ENCODE measurements around the gene ZMIZ1. TPM values are rescaled to one million over a fixed set of nuclear protein-coding genes. Genes with fewer than 3 reads are reported as not detected.
A peak's percentile ranks its signal among the peaks of the same experiment; 100 is the strongest.

ZMIZ1 gene
- total RNA-seq, 4 donors from 2014 or later = 22.7 to 37.5 (median 31.7) TPM

- TF ChIP-seq CTCF (IDR thresholded peaks at IDR 0.05 in 4 of 5, conservative IDR thresholded peaks at IDR 0.05 in 1 of 5) (no peak), POLR2A (IDR thresholded peaks at IDR 0.05) (no peak)
- H3K4me1 ChIP-seq = peaks cover 90 to 96% of the 10 kb centered on the region in 2 donors
- H3K4me3 ChIP-seq = no peak overlapping the region
- DNase-seq (no peak), ATAC-seq (no peak)
- no peaks in the 10 kb centered on the region for H3K36me3 ChIP-seq
- H3K9me3 ChIP-seq = no peaks in the 10 kb centered on the region
- no peaks in the 10 kb centered on the region for H3K27me3 ChIP-seq
- intact Hi-C loops (cut with DNase I; ENCODE audit: low total_unique reads) (no loop called here), in situ Hi-C loops (cut with MboI; ENCODE audit: low sequenced_read_pairs in 4 of 4) (loop anchor here in 2 of 4 donors (5.0 to 25.0 kb wide), 3 partner anchors 69 to 1041 kb away; partner anchors contain the start of genes POLR3A (in 1 of the 2), RPS24 (in 1 of the 2) and ZCCHC24 (in 1 of the 2))
- H3K27ac ChIP-seq = peak overlapping the region; percentile 90 to 95 (median 94)
Observed at GRCh38 chr10:79078367-79079053, 9.7 kb downstream of the ZMIZ1 start.

GRCh38 chr10:79079054-79079397 is 10.3 kb downstream of the ZMIZ1 start:
- no peaks in the 10 kb centered on the region for H3K9me3 ChIP-seq
- TF ChIP-seq POLR2A (IDR thresholded peaks at IDR 0.05) = no peak
- no peak for TF ChIP-seq CTCF (IDR thresholded peaks at IDR 0.05 in 4 of 5, conservative IDR thresholded peaks at IDR 0.05 in 1 of 5)
- H3K27me3 ChIP-seq = no peaks in the 10 kb centered on the region
- no peak for DNase-seq
- ATAC-seq = no peak
- H3K4me3 ChIP-seq = no peak overlapping the region
- peaks cover 90 to 96% of the 10 kb centered on the region in 2 donors for H3K4me1 ChIP-seq
- in situ Hi-C loops (cut with MboI; ENCODE audit: low sequenced_read_pairs in 4 of 4) = loop anchor here in 2 of 4 donors (5.0 to 25.0 kb wide), 3 partner anchors 68 to 1042 kb away; partner anchors contain the start of genes POLR3A (in 1 of the 2), RPS24 (in 1 of the 2) and ZCCHC24 (in 1 of the 2)
- H3K36me3 ChIP-seq = no peaks in the 10 kb centered on the region
- peak overlapping the region; percentile 90 to 95 (median 94) for H3K27ac ChIP-seq
- intact Hi-C loops (cut with DNase I; ENCODE audit: low total_unique reads) = no loop called here

GRCh38 chr10:79079490-79080355 is 11.0 kb downstream of the ZMIZ1 start:
- Histone ChIP-seq H3K27me3 (no peaks in the 10 kb centered on the region), H3K4me1 (peaks cover 90 to 96% of the 10 kb centered on the region in 2 donors), H3K27ac (peak overlapping the region; percentile 90 to 95 (median 94)), H3K4me3 (no peak overlapping the region), H3K9me3 (no peaks in the 10 kb centered on the region), H3K36me3 (no peaks in the 10 kb centered on the region)
- in situ Hi-C loops (cut with MboI; ENCODE audit: low sequenced_read_pairs in 4 of 4) = loop anchor here in 2 of 4 donors (5.0 to 25.0 kb wide), 4 partner anchors 68 to 1042 kb away; partner anchors contain the start of genes POLR3A (in 1 of the 2), RPS24 (in 1 of the 2) and ZCCHC24 (in 1 of the 2)
- intact Hi-C loops (cut with DNase I; ENCODE audit: low total_unique reads) = loop anchor here (2.0 to 5.0 kb wide), 3 partner anchors 33 to 193 kb away; no protein-coding TSS in a partner anchor
- DNase-seq = peak; percentile 78 to 87
- TF ChIP-seq POLR2A (IDR thresholded peaks at IDR 0.05) (peak in 1 of 2 donors; percentile 27), CTCF (IDR thresholded peaks at IDR 0.05 in 4 of 5, conservative IDR thresholded peaks at IDR 0.05 in 1 of 5) (no peak)
- ATAC-seq = peak; percentile 49 to 57

- TF ChIP-seq POLR2A (IDR thresholded peaks at IDR 0.05) = peak in 1 of 2 donors; percentile 37
- peak in 1 of 5 experiments; percentile 15 for TF ChIP-seq CTCF (IDR thresholded peaks at IDR 0.05 in 4 of 5, conservative IDR thresholded peaks at IDR 0.05 in 1 of 5)
- intact Hi-C loops (cut with DNase I; ENCODE audit: low total_unique reads) (loop anchor here (2.0 to 5.0 kb wide), 3 partner anchors 31 to 191 kb away; no protein-coding TSS in a partner anchor), in situ Hi-C loops (cut with MboI; ENCODE audit: low sequenced_read_pairs in 4 of 4) (loop anchor here in 2 of 4 donors (10.0 to 25.0 kb wide), 3 partner anchors 73 to 1044 kb away; partner anchors contain the start of genes POLR3A (in 1 of the 2), RPS24 (in 1 of the 2) and ZCCHC24 (in 1 of the 2))
- Histone ChIP-seq H3K36me3 (no peaks in the 10 kb centered on the region), H3K4me3 (no peak overlapping the region), H3K4me1 (peaks cover 87 to 96% of the 10 kb centered on the region in 2 donors), H3K9me3 (no peaks in the 10 kb centered on the region), H3K27me3 (no peaks in the 10 kb centered on the region), H3K27ac (peak overlapping the region; percentile 90 to 95 (median 94))
- peak; percentile 83 to 85 for ATAC-seq
- peak; percentile 93 to 99 for DNase-seq
Observed at GRCh38 chr10:79081353-79082034, 12.7 kb downstream of the ZMIZ1 start.

All from gastrocnemius medialis (tissue), 4 donors.